Uterus (tissue), 2 donors: ENCODE results near the gene S100A5.

Experiments used
- POLR2A ChIP-seq, 2 donors: fragments of 450-650 bp; IDR thresholded peaks; one replicate each; pipeline ENCODE4 v1.6.1; 2016; ENCODE audit warnings: antibody characterized with exemption in 2 of 2, mild to moderate bottlenecking in 1 of 2, moderate library complexity in 1 of 2
- TF ChIP-seq, protein P1 (sequence below), 4 experiments: fragments of 200-600 bp in 2 of 4; fragments of 450-650 bp in 2 of 4; sonication (generic) in 2 of 4; IDR thresholded peaks; one replicate each; pipeline ENCODE4 v1.5.1; 2016 to 2019; ENCODE audit warnings: antibody characterized with exemption in 4 of 4, mild to moderate bottlenecking in 2 of 4, moderate library complexity in 1 of 4

DNA sequence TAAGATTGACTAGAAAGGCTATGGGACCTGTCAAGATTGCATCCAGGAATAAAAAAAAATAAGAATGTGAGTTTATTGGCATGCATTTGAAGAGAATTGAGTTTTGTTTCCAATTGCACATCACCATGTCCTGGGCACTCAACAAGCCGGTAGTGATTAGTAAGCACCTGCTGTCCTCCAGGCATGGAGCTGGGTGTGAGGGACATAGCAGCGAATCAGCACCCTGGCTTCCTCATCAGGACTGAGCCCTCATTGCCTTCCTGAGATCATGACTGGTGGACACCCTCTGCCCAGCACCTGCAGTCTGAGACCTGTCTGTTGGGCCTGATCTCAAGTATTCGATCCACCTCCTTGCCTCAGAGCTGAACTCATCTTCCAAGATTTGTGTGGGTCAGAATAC is 31.7 kb downstream of the S100A5 start:
- TF ChIP-seq, protein P1, sequence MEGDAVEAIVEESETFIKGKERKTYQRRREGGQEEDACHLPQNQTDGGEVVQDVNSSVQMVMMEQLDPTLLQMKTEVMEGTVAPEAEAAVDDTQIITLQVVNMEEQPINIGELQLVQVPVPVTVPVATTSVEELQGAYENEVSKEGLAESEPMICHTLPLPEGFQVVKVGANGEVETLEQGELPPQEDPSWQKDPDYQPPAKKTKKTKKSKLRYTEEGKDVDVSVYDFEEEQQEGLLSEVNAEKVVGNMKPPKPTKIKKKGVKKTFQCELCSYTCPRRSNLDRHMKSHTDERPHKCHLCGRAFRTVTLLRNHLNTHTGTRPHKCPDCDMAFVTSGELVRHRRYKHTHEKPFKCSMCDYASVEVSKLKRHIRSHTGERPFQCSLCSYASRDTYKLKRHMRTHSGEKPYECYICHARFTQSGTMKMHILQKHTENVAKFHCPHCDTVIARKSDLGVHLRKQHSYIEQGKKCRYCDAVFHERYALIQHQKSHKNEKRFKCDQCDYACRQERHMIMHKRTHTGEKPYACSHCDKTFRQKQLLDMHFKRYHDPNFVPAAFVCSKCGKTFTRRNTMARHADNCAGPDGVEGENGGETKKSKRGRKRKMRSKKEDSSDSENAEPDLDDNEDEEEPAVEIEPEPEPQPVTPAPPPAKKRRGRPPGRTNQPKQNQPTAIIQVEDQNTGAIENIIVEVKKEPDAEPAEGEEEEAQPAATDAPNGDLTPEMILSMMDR (IDR thresholded peaks at IDR 0.05): no peak
- TF ChIP-seq POLR2A (IDR thresholded peaks at IDR 0.05): no peak
